Measurements from ENCODE around the gene SCRT2.

Gene SCRT2

DNA sequence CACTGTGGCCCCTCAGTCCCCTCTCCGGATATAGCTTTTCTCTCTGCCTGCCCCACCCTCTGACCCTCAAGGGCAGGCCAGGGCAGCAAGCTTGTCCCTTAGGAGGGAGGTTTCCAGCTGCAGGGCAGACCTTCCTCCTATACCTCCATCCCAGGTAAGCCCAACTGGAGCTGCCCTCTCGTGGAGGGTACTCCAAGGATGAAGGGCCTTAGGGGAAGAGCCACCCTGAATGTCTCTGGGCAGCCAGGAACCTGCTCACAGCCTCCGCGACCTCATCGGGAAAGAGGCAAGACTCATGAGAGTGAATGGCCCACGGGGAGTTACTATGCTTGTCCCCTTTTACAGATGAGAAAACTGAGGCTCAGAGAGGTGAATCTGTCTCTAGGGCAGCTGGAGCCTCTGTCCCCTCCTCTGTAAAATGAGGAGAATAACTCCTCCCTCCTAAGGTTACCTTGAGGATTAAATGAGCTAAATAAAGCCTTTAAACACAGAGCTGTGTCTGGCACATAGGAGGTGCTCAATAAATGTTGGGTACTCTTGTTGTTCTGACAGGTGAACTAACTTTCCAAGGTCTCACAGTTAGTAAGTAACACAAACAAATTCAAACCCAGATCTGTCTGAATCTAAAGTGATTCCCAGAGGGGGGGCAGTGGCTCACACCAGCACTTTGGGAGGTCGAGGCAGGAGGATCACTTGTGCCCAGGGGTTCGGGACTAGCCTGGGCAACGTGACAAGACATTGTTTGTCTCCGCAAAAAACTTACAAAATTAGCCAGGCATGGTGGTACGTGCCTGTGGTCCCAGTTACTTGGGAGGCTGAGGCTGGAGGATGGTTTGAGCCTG, 34.7 kb downstream of the SCRT2 start:
- no peaks in the 10 kb centered on the region for H3K9me3 Mint-ChIP-seq
- TF ChIP-seq, protein P1, sequence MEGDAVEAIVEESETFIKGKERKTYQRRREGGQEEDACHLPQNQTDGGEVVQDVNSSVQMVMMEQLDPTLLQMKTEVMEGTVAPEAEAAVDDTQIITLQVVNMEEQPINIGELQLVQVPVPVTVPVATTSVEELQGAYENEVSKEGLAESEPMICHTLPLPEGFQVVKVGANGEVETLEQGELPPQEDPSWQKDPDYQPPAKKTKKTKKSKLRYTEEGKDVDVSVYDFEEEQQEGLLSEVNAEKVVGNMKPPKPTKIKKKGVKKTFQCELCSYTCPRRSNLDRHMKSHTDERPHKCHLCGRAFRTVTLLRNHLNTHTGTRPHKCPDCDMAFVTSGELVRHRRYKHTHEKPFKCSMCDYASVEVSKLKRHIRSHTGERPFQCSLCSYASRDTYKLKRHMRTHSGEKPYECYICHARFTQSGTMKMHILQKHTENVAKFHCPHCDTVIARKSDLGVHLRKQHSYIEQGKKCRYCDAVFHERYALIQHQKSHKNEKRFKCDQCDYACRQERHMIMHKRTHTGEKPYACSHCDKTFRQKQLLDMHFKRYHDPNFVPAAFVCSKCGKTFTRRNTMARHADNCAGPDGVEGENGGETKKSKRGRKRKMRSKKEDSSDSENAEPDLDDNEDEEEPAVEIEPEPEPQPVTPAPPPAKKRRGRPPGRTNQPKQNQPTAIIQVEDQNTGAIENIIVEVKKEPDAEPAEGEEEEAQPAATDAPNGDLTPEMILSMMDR (IDR thresholded peaks at IDR 0.05; ENCODE audit: unreplicated experiment in 3 of 3): no peak
- peak overlapping the region; percentile 68 to 90 (median 88) for H3K27ac Mint-ChIP-seq
- no peaks in the 10 kb centered on the region for H3K36me3 Mint-ChIP-seq (ENCODE audit: low read depth)
- peaks cover 10% of the 10 kb centered on the region for H3K4me1 Mint-ChIP-seq
- H3K27me3 Mint-ChIP-seq (ENCODE audit: low read depth): peaks cover 8% of the 10 kb centered on the region
- peak overlapping the region; percentile 69 to 79 (median 76) for H3K4me3 Mint-ChIP-seq

DNA sequence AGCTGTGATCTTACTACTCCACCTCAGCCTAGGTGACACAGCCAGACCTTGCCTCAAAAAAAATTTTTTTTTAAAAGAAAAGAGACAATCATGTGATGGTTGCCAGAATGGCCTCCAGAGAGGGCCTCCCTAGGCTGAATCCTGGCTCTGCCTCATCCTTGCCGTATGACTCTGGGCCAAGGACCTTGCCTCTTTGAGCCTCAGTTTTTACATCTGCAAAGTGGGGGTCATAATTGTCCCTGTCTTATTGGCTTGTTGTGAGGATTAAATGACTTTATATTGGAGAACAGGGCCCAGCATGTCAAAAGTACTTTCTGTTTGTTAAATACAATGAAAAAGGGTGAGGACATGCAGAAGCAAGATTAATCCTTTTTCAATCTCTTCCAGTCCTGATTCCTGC, 37.0 kb downstream of the SCRT2 start:
- H3K36me3 Mint-ChIP-seq (ENCODE audit: low read depth): no peaks in the 10 kb centered on the region
- H3K4me1 Mint-ChIP-seq: peaks cover 10% of the 10 kb centered on the region
- no peak overlapping the region for H3K4me3 Mint-ChIP-seq
- peaks cover 17% of the 10 kb centered on the region for H3K27me3 Mint-ChIP-seq (ENCODE audit: low read depth)
- TF ChIP-seq, protein P1 (IDR thresholded peaks at IDR 0.05; ENCODE audit: unreplicated experiment in 3 of 3): no peak
- no peak overlapping the region for H3K27ac Mint-ChIP-seq
- H3K9me3 Mint-ChIP-seq: no peaks in the 10 kb centered on the region

DNA sequence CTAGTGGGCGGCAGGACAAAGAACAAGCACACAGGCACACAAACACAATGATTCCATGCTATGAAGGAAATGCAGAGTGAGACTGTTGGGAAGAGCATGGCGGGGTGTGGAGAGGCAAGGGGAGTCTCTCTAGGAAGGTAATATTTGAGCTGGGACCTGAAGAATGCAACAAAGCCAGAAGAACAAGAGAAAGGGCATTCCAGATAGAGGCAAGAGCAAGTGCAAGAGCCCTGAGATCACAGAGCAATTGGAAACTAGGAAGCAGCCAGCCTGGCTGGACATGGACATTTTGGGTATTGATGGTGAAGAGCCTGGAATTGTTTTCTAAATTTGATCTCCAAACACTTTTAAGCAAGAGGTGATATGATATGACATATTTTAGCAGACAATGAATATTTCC, 38.0 kb downstream of the SCRT2 start:
- Mint-ChIP-seq H3K9me3 (no peaks in the 10 kb centered on the region), H3K27me3 (ENCODE audit: low read depth) (peaks cover 17% of the 10 kb centered on the region), H3K27ac (no peak overlapping the region), H3K36me3 (ENCODE audit: low read depth) (no peaks in the 10 kb centered on the region), H3K4me3 (no peak overlapping the region), H3K4me1 (peaks cover 6% of the 10 kb centered on the region)
- TF ChIP-seq, protein P1 (IDR thresholded peaks at IDR 0.05; ENCODE audit: unreplicated experiment in 3 of 3): no peak

DNA sequence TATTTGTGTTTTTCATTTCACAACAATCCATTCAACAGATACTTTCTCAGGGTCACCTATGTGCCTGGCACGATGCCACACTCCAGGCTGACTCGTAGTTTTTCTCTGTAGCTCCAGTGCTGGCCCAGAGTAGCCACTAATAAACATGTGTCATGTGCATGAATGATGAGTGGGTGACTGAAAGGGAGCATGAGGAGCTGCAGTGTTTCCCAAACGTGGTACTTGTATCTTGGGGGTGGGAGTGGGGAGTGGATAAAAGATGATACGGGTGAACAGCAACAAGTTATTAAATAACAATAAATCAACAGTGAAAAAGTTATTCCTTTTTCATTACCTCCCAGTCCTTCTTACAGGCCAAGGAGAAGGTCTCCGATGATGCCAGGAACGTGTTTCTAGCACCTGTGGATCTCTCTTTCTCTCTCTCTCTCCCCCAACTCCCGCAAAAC, 39.7 kb downstream of the SCRT2 start:
- TF ChIP-seq, protein P1 (IDR thresholded peaks at IDR 0.05; ENCODE audit: unreplicated experiment in 3 of 3): no peak
- H3K4me1 Mint-ChIP-seq: no peaks in the 10 kb centered on the region
- no peak overlapping the region for H3K4me3 Mint-ChIP-seq
- H3K27ac Mint-ChIP-seq: no peak overlapping the region
- H3K27me3 Mint-ChIP-seq (ENCODE audit: low read depth): peaks cover 17% of the 10 kb centered on the region
- no peaks in the 10 kb centered on the region for H3K9me3 Mint-ChIP-seq
- no peaks in the 10 kb centered on the region for H3K36me3 Mint-ChIP-seq (ENCODE audit: low read depth)

DNA sequence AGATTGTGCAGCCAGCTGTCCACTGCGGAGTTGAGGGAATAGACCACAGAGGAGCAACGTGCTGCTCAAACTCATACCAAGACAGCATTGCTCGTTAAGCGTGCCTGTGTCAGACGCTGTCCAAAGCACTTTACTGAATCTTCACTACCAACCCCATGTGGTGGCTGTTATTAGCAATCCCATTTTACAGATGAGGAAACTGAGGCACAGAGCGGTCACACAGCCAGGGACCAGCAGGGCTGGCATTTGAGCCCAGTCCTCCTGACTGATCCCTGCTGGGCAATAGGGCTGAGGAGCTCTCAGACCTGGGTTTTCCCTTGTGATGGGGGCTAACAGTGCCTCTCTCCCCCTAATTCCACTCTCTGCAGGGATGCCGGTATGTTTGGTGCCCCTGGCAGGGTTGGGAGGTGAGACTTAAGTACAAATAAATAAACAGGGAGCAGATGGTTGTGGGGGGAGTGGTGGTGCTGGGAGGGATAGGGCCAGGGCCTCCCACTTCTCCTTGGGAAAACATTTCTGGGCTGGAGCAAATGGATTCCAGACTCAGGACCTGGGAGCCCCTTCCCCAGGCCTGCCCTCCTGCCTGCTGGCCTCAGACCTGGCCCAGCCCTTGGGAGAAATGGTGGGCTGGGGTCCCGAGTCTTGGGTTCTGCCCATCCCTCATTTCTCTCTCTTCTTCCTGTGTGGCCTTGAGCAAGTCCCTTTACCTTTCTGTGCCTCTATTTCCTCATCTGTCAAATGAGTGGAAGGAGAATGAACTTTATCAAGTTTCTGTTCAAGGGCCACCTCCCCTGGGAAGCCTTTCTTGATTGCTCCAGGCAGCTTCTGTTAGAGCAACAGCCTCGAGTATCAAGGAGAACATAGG, 40.3 kb downstream of the SCRT2 start:
- Mint-ChIP-seq H3K36me3 (ENCODE audit: low read depth) (no peaks in the 10 kb centered on the region), H3K4me1 (no peaks in the 10 kb centered on the region), H3K9me3 (no peaks in the 10 kb centered on the region), H3K27me3 (ENCODE audit: low read depth) (peaks cover 17% of the 10 kb centered on the region), H3K4me3 (no peak overlapping the region), H3K27ac (no peak overlapping the region)
- TF ChIP-seq, protein P1 (IDR thresholded peaks at IDR 0.05; ENCODE audit: unreplicated experiment in 3 of 3): no peak
